GM12801 (cell line): Measurements from ENCODE around the gene FOXI1.

Experiments
- CTCF ChIP-seq: IDR thresholded peaks from one replicate; pipeline ENCODE4 v1.5.1; 2011; ENCODE audit warnings: control low read depth; ENCODE audit not compliant: insufficient read length; ENCODE audit errors: extremely low read depth

Gene FOXI1

DNA sequence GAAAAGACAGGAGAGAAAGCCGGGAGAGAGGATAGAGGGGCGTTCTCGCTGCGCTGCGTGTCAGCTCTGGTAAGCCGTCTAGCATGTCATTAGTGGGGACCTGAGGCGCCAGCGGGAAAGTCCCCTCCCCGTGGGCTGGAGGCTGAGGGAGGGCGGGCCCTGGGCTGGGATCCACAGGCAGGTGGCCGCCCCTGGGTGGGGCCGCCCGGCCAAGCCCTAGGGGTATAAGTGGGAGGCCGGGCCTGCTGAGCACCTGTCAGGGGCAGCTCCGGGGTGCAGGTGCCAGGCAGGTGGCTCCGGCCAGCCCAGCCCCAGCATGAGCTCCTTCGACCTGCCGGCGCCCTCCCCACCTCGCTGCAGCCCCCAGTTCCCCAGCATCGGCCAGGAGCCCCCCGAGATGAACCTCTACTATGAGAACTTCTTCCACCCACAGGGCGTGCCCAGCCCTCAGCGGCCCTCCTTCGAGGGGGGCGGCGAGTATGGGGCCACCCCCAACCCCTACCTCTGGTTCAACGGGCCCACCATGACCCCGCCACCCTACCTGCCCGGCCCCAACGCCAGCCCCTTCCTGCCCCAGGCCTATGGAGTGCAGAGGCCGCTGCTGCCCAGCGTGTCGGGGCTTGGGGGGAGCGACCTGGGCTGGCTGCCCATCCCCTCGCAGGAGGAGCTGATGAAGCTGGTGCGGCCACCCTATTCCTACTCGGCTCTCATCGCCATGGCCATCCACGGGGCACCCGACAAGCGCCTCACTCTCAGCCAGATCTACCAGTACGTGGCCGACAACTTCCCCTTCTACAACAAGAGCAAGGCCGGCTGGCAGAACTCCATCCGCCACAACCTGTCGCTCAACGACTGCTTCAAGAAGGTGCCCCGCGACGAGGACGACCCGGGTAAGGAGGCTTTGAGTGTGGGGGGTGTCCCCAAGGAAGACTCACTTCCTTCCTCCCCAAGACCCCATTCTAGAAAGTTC is at the start of gene FOXI1:
TSS of gene FOXI1 (plus strand) at position 256 of the 970 bp plus-strand sequence. CDS start at position 317, 61 bp downstream.
- TF ChIP-seq CTCF, result no peak

DNA sequence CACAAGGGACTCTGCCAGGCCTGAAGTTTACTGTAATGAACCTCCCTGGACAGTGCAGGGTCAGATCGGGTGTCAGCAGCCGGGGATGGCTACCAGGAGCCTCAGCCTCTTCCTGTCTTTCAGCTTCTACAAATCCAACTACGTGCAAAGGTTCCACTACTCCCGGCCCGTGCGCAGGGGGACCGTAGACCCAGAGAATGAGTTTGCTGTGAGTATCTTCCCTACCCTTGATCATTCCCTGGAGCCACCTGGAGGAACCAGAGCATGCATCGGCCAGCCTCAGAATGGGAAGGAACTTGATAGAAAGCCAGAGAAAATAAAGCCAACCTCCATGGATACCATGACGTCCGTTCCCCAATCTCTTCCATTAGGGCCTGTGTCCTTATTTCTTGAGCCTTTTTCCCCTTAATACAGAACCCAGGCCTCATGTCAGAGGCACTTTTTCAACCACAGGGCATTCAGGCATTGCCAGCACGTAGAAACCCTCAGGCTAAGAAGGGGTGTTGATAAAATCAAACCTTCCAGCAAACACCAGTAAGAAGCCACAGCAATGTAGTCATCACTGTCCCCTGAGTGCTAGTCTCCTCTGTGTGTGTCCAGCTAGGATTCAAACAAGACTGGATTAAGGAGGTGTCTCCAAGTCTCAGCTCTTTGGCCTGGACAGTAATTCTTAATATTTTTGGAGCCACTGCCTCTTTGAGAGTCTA is 49.0 kb upstream of the FOXI1 start:
- no peak for TF ChIP-seq CTCF

DNA sequence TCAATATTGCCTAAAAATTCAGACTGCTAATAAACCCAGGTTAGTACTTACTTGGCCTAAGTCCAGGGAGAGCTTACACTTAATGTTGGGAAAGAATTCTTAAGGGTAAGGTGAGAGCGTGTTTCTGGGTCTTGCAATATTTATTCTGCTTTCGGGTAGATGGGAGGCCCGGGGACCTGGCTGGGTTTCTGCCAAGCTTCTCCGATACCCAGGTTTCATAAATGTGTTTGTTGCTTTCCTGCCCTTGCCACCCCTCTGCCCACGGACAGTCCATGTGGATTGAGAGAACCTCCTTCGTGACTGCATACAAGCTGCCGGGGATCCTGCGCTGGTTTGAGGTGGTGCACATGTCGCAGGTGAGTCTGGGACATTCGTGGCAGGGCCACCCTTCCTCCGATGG is 48.4 kb upstream of the FOXI1 start:
- no peak for TF ChIP-seq CTCF

- TF ChIP-seq CTCF, result no peak
These were observed 46.5 kb upstream of the FOXI1 start for GRCh38 chr5:170059221-170059620.

- no peak for TF ChIP-seq CTCF
These were observed 38.5 kb upstream of the FOXI1 start for GRCh38 chr5:170067152-170067551.

DNA sequence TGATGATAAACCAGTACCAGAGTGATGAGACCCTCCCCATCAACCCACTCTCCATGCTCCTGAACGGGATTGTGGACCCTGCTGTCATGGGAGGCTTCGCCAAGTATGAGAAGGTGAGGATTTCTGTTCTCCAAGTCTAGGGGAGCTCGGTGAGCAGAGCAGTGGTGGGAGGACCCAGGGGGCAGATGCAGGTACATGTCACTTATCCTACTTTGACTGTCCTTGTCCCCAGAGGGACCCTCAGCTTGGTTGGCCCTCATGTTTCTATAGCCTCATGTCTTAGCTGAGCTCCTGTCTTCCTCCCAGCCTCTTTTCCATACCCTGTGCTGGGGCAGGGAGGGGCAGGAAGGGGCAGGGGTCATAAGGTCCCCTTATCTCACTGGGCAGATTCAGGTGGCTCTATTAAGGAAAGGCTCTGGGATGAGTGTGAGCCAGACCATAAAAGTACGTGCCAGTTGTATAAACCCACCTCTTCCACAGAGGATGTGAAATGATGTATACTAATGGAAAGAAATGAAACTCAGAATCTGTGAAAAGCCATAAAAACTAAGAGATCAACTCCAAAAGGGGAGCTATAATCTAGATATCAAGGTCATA is 38.0 kb upstream of the FOXI1 start:
- no peak for TF ChIP-seq CTCF

DNA sequence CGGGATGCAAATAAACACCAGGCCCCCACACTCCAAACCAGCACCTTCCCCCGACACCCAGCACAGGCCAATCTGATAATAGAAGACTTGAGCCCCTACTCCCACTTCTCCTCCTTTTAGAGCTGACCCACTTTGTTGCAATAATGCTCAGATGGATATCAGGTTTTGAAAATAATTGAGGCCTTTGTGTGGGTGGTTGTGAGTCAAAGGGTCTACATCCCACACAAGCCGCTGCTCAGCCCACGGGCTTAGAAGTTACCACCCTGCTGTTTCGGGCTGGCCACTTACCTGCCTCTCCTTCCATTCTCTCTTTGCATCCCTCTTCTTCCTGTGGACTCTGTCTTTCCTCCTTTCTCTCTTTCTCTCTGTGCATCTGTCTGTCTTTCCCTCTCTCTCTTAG is 36.2 kb upstream of the FOXI1 start:
- no peak for TF ChIP-seq CTCF
